HG03060 (cell line): Measurements from ENCODE around the gene KLHL10.
"Not testable (repeated sequence)": the region's sequence is repeated elsewhere in the genome, so short reads cannot be mapped to it uniquely, and the experiment has no call there.

ENCODE experiments used
- ATAC-seq: cut with Tn5 transposase; IDR thresholded peaks from one replicate; pipeline ENCODE4 v1.9.1; 2021; ENCODE audit warnings: low read depth, moderate number of reproducible peaks; ENCODE audit not compliant: unreplicated experiment

KLHL10 gene

DNA sequence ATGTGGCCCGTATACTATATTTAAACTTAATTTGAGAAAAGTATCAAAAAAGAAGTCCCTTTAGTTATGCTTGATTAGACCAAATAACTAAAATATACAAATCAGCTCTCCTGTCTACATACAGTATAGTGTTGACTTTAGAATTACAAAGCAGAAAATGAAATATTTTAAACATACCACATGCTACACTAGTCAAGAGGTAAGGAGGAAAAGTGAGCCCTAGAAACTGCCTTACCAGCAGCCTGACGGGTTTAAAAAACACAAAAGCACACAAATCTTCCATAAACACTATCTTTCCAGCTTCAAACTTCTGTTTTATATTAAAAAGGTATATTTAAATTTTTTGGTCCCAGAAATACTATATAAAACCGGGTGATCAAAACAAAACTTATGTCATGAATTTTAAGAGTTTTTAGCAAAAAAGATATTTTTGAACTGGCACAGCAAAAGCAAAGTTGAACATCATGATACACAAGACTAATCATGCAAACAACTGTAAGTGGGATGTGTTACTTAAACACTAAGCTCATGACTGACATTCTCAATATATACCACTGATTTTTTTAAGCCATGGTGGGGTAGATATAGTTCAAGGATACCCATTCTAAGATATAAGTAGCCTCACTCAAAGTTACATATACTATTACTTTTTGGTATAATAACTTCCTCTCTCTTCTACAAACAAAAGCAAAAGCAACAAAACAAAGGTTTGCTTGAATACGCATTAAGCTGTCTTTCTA lies 11.8 kb downstream of the KLHL10 start:
- ATAC-seq, result no peak

- ATAC-seq, result not testable (repeated sequence)
These were observed 13.8 kb downstream of the KLHL10 start for GRCh38 chr17:41851382-41851781.

GRCh38 chr17:41860254-41860931 lies 22.8 kb downstream of the KLHL10 start:
- no peak for ATAC-seq

DNA sequence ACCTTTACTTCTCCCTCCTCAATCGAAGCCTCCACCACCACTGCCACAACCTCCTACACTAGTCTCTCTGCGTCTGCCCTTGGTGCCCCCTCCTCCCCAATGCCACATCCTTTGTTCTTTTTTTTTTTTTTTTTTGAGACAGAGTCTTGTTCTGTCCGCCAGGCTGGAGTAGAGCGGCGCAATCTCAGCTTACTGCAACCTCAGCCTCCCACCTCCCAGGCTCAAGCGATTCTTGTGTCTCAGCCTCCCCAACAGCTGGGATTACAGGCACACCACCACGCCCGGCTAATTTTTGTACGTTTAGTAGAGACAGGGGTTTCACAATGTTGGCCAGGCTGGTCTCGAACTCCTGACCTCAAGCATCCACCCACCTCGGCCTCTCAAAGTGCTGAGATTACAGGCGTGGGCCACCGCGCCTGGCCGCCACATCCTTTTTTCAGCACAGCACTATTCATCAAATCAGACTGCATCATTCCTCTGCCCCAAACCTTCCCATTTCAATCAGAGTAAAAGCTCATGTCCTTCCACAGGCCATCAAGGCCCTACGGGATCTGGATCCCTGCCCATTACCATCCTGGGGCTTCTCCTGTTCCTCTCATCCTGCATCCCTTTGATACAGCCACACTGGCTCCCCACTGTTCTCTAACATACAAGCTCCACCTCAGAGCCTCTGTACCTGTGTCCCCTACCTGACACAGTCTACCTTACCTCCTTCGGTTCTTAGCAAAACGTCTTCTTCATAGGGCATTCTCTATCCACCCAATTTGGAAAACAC lies 25.6 kb downstream of the KLHL10 start:
- ATAC-seq, result no peak

DNA sequence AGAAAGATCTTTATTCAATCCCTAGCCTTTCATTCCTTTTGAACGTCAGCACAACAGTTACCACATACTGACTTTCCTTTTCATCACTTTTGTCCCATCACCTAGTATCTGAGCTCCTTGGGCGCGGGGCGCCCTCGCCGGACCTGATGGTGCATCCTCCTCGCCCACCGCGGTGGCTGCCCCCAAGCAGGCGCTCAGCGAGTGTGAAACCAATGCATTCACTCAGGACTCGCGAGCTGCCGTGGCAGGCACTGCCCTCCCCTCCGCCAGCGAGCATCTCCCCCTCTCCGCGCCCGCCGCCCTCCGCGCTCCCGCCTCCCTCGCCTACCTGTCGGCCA lies 26.8 kb downstream of the KLHL10 start:
- ATAC-seq, result peak; percentile 20

GRCh38 chr17:41864836-41865595 lies 27.4 kb downstream of the KLHL10 start, which contains the start of gene KLHL11:
KLHL11 (minus strand) TSS chr17:41865423; CDS start chr17:41865370, 53 bp downstream.
- ATAC-seq, result peak; percentile 53

GRCh38 chr17:41865596-41865893 lies 27.9 kb downstream of the KLHL10 start:
- no peak for ATAC-seq

- no peak for ATAC-seq
These were observed 30.9 kb downstream of the KLHL10 start for GRCh38 chr17:41868568-41868967.

DNA sequence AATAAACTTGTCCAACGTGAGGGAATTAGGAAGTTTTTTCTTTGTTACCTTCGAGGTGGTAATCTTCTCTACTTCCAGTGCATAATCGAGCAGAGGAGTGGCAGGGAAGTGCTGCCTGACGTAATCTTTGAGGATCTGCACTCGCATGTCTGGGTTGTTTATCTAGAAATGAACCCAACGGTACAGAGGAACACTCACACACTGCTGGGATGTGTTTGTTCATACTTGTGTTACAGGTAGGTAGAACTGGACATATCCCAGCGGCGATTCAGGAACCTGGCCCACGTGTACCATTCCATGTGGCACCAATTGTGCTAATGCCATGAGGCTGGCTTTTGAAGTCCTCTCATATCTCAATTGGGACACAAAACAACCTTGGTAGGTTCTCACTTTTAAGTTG lies 31.8 kb downstream of the KLHL10 start:
- no peak for ATAC-seq

DNA sequence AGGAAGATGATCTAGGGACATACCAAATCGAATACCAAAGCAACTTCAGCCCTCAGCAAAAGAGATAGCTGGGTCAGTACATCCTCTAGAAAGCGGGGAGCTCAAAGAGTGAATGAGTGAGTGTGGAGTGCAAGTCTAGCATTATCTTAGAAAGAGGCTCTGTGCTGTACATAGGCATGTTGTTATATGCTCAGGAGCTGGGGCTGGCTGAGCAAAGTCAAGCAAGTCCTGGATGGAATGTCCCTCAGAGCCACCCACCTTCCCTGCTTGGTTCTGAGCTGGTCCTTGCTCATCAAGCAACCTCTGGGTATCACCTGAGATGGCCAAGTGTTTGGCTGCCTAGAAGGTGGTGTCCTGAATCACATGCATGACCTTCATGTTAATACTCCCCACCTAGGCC lies 32.5 kb downstream of the KLHL10 start:
- ATAC-seq, result no peak

GRCh38 chr17:41870627-41871026 lies 33.0 kb downstream of the KLHL10 start:
- ATAC-seq, result no peak

DNA sequence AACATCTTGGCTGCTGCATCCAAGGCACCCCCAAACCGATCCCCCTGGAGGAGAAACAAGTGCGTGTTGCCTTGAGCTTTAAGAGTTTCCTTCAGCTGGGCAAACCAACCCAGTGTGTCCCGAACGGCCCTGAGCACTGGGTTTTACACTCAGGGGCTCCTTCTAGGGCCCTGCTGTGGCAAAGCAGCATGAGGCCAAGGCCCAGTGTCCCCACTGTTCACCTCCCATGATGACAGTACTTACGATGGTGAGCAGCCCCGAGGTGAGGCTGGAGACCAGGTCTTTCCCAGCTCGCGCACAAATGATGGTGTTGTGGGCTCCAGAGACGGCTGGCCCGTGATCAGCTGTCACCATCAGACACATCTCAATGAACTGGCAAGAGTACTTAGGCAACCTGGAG lies 34.2 kb downstream of the KLHL10 start:
- ATAC-seq, result no peak

- ATAC-seq, result no peak
These were observed 36.1 kb downstream of the KLHL10 start for GRCh38 chr17:41873559-41874292.

GRCh38 chr17:41874293-41874670 lies 36.7 kb downstream of the KLHL10 start:
- ATAC-seq, result not testable (repeated sequence)

GRCh38 chr17:41880130-41880529 lies 42.5 kb downstream of the KLHL10 start:
- ATAC-seq, result no peak

DNA sequence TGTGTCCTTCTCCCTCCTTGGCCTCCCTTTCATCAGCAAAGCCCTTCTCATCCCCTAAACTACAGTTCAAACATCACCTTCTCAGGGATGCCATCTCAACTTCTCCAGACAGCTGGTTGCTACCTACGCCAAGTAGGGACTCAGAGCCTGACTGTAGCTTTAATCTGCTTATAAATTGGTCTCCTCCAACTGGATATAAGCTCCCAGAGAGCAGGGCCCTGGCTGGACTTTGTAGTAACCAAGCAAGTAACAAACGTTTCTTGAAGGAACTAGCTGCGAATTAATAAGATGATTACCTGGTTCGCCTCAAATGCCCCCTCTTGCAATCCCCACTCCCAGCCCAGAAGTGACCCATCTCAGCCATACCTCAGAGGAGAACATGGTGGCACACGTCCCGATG lies 45.1 kb downstream of the KLHL10 start:
- ATAC-seq, result no peak

DNA sequence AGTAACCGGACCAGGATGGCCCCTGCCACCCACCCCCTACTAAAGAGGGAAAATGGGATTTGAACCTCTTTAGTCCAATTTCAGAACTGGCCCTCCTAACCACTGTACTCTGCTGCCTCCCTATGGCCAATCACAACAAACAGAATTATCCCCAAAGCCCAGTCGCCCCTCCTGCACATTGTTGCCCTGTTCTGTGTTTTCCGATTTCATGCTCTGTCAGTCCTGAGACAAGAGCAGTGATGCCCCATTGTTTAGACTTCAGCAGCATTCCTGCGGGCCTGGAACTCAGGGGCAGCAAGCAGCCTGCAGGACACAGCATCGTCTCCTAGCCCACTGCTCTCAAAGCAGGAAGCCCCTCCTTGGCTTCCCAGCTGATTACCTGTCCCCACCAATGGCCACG lies 48.1 kb downstream of the KLHL10 start:
- no peak for ATAC-seq

DNA sequence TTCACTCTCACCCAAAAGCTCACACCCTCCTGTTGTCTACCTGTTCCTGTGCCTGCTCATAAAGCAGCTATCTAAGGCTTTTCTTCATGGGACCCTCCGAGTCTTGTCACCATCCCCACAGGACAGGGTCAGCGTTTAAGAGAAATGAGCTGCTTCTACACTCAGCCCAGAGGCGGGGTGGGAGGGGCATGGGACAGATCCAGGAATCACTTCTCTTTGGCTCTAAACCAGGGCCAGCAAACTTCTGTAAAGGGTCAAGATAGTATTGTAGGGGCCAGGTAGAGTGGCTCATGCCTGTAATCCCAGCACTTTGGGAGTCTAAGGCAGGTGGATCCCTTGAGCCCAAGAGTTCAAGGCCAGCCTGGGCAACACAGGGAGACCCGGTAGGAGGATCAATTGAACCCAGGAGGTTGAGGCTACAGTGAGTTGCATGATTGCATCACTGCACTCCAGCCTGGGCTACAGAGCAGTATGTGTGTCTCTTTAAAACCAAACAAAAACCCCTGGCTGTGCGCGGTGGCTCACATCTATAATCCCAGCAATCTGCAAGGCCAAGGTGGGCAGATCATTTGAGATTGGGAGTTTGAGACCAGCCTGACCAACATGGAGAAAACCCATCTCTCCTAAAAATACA lies 50.8 kb downstream of the KLHL10 start:
- ATAC-seq, result no peak

DNA sequence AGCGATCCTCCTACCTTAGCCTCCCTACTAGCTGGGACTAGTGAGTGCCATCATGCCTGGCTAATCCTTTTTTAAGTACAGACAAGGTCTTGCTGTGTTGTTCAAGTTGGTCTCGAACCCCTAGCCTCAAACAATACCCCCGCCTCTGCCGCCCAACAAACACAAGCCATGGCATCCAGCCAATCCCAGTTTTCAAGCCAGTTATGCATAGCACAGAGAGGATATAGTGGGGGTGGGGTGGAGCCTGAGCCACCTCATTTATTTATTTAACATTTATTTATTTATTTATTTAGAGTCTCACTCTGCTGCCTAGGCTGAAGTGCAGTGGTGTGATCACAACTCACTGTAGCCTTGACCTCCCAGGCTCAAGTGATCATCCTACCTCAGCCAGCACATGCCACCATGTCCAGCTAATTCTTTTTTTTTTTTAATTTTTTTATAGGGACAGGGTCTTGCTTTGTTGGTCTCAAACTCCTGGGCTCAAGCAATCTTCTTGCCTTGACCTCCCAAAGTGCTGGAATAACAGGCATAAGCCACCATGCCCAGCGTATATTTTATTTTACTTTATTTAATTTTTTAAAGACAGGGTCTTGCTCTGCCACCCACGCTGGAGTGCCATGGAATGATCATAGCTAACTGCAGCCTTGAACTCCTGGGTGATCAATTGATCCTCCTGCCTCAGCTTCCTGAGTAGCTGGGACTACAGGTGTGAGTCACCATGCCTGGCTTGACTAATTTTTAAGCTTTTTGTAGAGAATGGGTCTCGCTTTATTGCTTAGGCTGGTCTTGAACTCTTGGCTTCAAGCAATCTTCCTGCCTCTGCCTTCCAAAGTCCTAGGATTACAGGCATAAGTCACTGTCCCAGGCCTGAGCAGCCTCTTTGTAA lies 53.8 kb downstream of the KLHL10 start:
- no peak for ATAC-seq
